Measurements from ENCODE around the gene PPP2R1A. TPM values are rescaled to one million over a fixed set of nuclear protein-coding genes. Genes with fewer than 3 reads are reported as not detected.

Gene PPP2R1A
- total RNA-seq, 1 donor from 2014 or later: 154 TPM

GRCh38 chr19:52275988-52276387 is 86.1 kb downstream of the PPP2R1A start:
- ATAC-seq (no peak), DNase-seq (no peak)
- no peak overlapping the region for H3K4me3 ChIP-seq
- no peaks in the 10 kb centered on the region for H3K27me3 ChIP-seq (ENCODE audit: low read depth)
- H3K36me3 ChIP-seq: peaks cover 31% of the 10 kb centered on the region
- H3K9me3 ChIP-seq: peaks cover 19% of the 10 kb centered on the region
- H3K27ac ChIP-seq: no peak overlapping the region
- no peak for TF ChIP-seq CTCF (IDR thresholded peaks at IDR 0.05)
- H3K4me1 ChIP-seq: peaks cover 6% of the 10 kb centered on the region
- intact Hi-C loops (cut with DNase I): no loop called here

DNA sequence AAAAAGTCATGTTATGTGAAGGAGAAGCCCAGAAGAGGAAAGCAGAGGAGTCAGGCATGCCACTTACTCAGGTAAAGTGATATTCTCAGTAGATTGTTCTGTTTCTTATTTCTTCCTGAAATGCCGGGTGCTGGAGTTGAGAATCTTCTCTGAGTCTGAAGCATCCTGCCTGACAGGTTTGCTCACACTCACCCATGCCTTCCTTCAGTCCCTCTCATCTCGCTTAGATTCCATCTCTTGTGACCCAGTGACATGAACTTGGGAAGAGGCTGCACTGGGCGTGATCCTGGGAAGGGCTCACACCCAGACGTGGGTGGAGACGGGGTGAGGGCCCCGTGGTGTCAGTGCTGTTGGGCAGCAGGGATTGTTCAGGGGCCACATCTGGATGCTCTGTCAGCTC is 87.6 kb downstream of the PPP2R1A start:
- H3K4me1 ChIP-seq: no peaks in the 10 kb centered on the region
- DNase-seq: no peak
- peaks cover 31% of the 10 kb centered on the region for H3K36me3 ChIP-seq
- ATAC-seq: no peak
- H3K4me3 ChIP-seq: no peak overlapping the region
- intact Hi-C loops (cut with DNase I): no loop called here
- no peaks in the 10 kb centered on the region for H3K27me3 ChIP-seq (ENCODE audit: low read depth)
- peaks cover 19% of the 10 kb centered on the region for H3K9me3 ChIP-seq
- no peak for TF ChIP-seq CTCF (IDR thresholded peaks at IDR 0.05)
- no peak overlapping the region for H3K27ac ChIP-seq

Small RNA genes within 50 kb of the gene (microRNA-seq; reads per million reads assigned to microRNA genes)
- gene MIR6801 (ENCODE audit: borderline number of aligned reads): not detected

Other genes starting within 250 kb of the PPP2R1A start
- 13.7 TPM for gene ZNF350, start 203.2 kb upstream of the PPP2R1A start, total RNA-seq
- 9.6 TPM for gene ZNF615, start 181.8 kb upstream of the PPP2R1A start, total RNA-seq
- gene ZNF614, start 161.7 kb upstream of the PPP2R1A start, total RNA-seq: 7.1 TPM
- gene ZNF432, start 141.2 kb upstream of the PPP2R1A start, total RNA-seq: 11.3 TPM
- 25.3 TPM for gene ZNF841, start 94.3 kb upstream of the PPP2R1A start, total RNA-seq
- gene ZNF616, start 50.1 kb upstream of the PPP2R1A start, total RNA-seq: 13.4 TPM
- 15.9 TPM for gene ZNF836, start 18.4 kb upstream of the PPP2R1A start, total RNA-seq
- gene ZNF766, start 79.5 kb downstream of the PPP2R1A start, total RNA-seq: 17.9 TPM
- 9.0 TPM for gene ZNF480, start 107.1 kb downstream of the PPP2R1A start, total RNA-seq
- 3.6 TPM for gene ZNF610, start 146.2 kb downstream of the PPP2R1A start, total RNA-seq
- gene ZNF880, start 179.9 kb downstream of the PPP2R1A start, total RNA-seq: 18.3 TPM
- gene ZNF528, start 207.8 kb downstream of the PPP2R1A start, total RNA-seq: 29.8 TPM
- gene ZNF534, start 239.1 kb downstream of the PPP2R1A start, total RNA-seq: 0.18 TPM

Measured in lower lobe of right lung (tissue), 2 donors.